GM13977 (cell line): ENCODE data around the gene ZBTB7C.
"Not testable (repeated sequence)": the region's sequence is repeated elsewhere in the genome, so short reads cannot be mapped to it uniquely, and the experiment has no call there.

Source experiments
- DNase-seq: peaks from one replicate; pipeline ENCODE4 v3.0.0; 2012; ENCODE audit warnings: low spot score
- in situ Hi-C: fragments of 300-500 bp; cut with MboI; formaldehyde crosslinking; loops from one replicate; pipeline ENCODE4 v1.12.0; 2022; ENCODE audit warnings: low sequenced_read_pairs, low pct_unique_long_range_greater_than_20kb, mixed read lengths, inconsistent platforms; ENCODE audit not compliant: unreplicated experiment
- TF ChIP-seq, protein P1 (sequence below): IDR thresholded peaks from 2 replicates; pipeline ENCODE4 v1.5.1; 2012; ENCODE audit warnings: mild to moderate bottlenecking, control low read depth; ENCODE audit not compliant: insufficient read depth; ENCODE audit errors: extremely low read depth, missing control alignments

The ZBTB7C gene

DNA sequence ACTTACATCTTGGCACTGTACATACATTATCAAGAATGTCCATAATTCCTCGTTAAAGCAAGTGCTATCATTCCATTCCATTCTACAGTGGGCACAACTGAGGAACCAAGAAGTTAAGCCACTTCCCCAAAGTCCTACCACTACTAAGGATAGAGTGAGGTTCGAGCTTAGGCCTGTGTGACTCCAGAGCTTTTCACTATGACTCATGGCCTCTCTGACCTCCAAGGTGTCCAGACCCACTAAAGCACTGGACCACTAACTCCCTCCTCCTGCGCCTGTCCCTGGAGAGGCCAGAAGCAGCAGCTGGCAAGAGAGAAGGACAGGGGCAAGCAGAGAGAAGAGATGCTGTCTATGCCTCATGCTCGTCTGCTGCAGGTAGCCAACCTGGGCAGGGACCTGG, 117.0 kb downstream of the ZBTB7C start:
- TF ChIP-seq, protein P1, sequence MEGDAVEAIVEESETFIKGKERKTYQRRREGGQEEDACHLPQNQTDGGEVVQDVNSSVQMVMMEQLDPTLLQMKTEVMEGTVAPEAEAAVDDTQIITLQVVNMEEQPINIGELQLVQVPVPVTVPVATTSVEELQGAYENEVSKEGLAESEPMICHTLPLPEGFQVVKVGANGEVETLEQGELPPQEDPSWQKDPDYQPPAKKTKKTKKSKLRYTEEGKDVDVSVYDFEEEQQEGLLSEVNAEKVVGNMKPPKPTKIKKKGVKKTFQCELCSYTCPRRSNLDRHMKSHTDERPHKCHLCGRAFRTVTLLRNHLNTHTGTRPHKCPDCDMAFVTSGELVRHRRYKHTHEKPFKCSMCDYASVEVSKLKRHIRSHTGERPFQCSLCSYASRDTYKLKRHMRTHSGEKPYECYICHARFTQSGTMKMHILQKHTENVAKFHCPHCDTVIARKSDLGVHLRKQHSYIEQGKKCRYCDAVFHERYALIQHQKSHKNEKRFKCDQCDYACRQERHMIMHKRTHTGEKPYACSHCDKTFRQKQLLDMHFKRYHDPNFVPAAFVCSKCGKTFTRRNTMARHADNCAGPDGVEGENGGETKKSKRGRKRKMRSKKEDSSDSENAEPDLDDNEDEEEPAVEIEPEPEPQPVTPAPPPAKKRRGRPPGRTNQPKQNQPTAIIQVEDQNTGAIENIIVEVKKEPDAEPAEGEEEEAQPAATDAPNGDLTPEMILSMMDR: no peak
- in situ Hi-C loops: no loop called here
- DNase-seq: no peak

DNA sequence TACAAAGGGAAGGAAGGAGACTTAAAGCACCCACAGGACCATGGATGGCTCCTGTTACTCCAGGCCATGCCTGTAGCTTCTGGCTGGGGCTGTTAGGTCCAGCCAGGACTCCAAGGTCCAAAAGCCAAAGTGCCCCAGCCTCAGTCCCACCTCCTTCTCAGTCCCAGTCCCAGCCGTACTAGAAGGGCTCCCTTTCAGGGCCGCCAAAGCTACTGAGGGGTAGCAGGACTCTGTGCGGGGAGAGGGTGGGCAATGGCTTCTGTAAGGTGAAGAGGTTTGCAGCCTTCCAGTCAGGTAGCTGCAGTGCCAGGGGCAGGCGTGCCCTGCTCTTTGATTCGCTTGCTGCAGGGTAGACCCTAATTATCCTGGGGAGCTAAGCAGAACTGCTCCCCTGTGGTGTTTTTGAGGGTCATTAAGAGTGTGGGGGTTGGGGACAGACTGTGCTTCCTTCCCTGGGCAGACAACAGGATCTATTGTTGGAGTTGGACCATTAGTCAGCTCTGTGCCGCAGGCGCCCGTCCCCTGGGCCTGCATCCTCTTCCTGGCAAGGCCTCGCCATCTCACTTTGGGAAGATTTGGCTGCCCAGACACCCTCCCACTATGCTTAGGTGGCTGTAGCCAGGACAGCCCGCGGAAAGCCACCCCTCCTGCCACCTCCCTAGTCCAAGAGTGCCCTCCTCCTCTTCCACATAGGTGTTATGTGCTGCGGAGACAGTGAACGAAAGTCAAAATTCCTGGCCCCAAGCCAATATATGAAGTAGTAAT, 118.8 kb downstream of the ZBTB7C start:
- no peak for DNase-seq
- in situ Hi-C loops: no loop called here
- TF ChIP-seq, protein P1: no peak

DNA sequence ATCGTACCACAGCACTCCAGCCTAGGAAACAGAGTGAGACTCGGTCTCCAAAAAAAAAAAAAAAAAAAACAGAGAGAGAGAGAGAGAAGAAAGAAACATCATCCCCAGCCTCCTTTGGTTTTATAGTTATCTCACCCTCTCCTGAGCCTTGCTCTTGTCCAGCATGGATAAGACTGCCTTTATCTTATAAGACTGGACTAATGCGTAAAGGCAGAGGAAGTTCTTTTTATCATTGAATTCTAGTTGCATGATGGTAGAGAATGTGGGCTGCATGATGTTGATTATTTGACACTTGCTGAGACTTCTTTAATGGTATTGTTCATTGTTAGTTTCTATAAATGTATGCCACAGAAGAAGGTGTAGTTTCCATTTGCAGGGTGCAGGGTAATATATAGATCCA, 124.4 kb downstream of the ZBTB7C start:
- in situ Hi-C loops: no loop called here
- TF ChIP-seq, protein P1: no peak
- DNase-seq: no peak

GRCh38 chr18:48284011-48284410, 125.2 kb downstream of the ZBTB7C start:
- in situ Hi-C loops, DNase-seq: not testable (repeated sequence)

DNA sequence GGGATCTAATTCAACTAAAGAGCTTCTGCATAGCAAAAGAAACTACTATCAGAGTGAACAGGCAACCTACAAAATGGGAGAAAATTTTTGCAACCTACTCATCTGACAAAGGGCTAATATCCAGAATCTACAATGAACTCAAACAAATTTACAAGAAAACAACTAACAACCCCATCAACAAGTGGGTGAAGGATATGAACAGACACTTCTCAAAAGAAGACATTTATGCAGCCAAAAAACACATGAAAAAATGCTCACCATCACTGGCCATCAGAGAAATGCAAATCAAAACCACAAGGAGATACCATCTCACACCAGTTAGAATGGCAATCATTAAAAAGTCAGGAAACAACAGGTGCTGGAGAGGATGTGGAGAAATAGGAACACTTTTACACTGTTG, 127.7 kb downstream of the ZBTB7C start:
- DNase-seq, in situ Hi-C loops: not testable (repeated sequence)

GRCh38 chr18:48279312-48279711, 129.9 kb downstream of the ZBTB7C start:
- in situ Hi-C loops: no loop called here
- TF ChIP-seq, protein P1: no peak
- DNase-seq: no peak

DNA sequence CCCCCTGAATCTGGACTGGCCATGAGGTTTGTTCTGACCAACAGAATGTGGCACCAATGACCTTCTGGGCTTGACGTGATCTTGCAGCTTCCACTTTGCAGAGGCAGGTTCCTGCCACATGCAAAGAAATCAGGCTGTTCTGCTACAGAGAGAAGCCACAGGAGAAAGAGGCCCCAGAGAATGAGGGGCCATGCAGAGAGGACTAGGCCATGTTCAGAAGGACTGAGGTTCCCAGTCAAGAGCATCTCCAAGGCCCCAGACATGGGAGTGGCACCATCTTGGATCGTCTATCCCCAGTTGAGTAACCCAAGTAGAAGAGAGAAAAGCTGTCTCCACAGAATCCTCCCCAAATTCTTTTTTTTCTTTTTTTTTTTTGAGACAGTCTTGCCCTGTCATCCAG, 131.1 kb downstream of the ZBTB7C start:
- TF ChIP-seq, protein P1: no peak
- DNase-seq: no peak
- in situ Hi-C loops: no loop called here

GRCh38 chr18:48274301-48274700, 134.9 kb downstream of the ZBTB7C start:
- in situ Hi-C loops: no loop called here
- no peak for DNase-seq
- TF ChIP-seq, protein P1: no peak
